IPS-15b (cell line): Measurements from ENCODE around the gene NFIX.

Source experiments
- H3K27me3 ChIP-seq: one replicate; pipeline ENCODE4 v1.6.1; 2013; ENCODE audit warnings: low read length; ENCODE audit not compliant: control insufficient read depth, insufficient read depth
- H3K36me3 ChIP-seq: one replicate; pipeline ENCODE4 v1.6.1; 2013; ENCODE audit warnings: low read length; ENCODE audit not compliant: control insufficient read depth, insufficient read depth
- H3K4me1 ChIP-seq: one replicate; pipeline ENCODE4 v1.6.1; 2013; ENCODE audit warnings: mild to moderate bottlenecking, low read length; ENCODE audit not compliant: control insufficient read depth, insufficient read depth
- H3K4me3 ChIP-seq: one replicate; pipeline ENCODE4 v1.5.1; 2013; ENCODE audit warnings: low read depth, low read length
- H3K9ac ChIP-seq: one replicate; pipeline ENCODE4 v1.6.1; 2013; ENCODE audit warnings: low read depth, mild to moderate bottlenecking, low read length
- H3K9me3 ChIP-seq: one replicate; pipeline ENCODE4 v1.6.1; 2013; ENCODE audit warnings: mild to moderate bottlenecking, low read length; ENCODE audit not compliant: control insufficient read depth, insufficient read depth

The NFIX gene

DNA sequence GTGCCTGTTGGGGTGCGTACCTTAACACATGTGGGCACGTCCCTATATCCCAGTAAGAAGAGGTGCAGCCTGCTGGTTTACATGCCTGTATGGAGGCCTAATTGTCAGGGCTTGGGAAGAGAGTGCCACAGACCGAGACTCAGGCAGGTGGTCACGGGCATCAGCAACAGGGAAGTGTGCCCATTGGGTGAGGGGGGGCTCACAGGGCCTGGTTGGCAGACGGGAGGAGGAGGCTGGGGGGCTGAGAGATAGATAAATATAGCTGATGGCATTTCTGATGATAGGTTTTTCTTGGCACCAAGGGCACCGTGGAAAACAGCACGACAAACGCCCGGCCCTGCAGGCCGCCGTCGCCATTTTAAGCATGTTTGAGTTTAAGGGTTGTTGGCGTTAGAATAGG lies 37.6 kb downstream of the NFIX start:
- Histone ChIP-seq H3K4me3 (no peak overlapping the region), H3K36me3 (no peaks in the 10 kb centered on the region), H3K27me3 (peaks cover 73% of the 10 kb centered on the region), H3K9ac (no peak overlapping the region), H3K9me3 (no peaks in the 10 kb centered on the region), H3K4me1 (peaks cover 2% of the 10 kb centered on the region)

DNA sequence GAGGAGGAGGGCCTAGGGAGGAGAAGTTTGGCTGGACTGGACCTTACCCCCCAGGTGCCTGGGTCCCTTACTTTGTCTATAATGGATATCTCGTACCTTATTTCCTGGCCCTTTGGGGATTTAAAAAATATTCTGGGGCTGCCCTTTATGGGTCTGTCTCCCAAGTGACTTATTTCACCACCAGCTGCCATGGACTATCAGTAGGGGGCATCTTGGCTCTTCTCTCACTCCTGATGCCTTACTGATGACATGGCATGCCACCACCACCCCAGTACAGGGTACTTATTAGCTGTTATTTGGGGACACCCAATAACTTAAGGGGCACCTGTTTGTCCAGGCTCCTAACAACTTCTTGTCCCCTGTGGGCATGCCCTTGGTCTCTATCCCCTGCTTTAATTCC lies 38.0 kb downstream of the NFIX start:
- Histone ChIP-seq H3K4me1 (peaks cover 2% of the 10 kb centered on the region), H3K27me3 (peaks cover 69% of the 10 kb centered on the region), H3K9me3 (no peaks in the 10 kb centered on the region)

DNA sequence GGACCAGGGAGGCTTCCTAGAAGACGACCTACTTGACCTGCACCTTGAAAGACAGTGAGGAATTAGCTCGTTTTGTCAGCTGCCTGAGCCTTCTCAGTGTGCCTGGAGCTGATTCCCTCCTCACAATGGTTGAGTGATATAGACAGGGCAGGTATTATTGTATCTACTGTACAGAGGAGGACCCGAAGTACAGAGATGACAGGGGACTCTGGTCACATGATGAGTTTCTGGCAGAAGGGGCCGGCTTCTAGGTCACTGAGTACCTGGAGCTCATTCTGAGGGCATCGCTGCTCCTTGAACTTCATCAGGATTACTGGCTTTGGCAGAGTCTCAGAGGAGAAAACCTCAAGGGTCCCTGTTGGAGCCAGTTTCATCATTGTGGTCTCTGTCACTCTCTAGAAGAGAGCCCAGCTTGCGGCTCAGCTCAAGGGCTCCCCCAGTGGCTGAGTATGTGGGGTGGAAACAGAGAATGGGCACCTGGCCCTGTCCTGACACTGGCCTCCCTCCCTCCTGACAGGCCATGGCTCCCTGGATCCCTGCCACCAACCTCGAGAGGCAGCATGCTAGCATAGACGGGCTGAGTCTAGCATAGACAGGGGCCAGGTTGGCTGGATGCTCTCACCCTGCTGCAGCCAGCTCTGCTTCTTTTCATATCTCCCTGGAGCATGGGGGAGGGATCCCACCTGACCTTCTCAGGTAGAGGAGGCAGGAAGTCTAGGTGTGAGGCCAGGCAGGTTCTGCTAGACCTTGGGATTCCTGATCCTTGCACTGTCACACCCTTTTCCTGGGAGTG lies 38.7 kb downstream of the NFIX start:
- H3K27me3 ChIP-seq = peaks cover 61% of the 10 kb centered on the region

More for the DNA sequence above, 38.0 kb downstream of the NFIX start:
- Histone ChIP-seq H3K4me3 (no peak overlapping the region), H3K9ac (no peak overlapping the region), H3K36me3 (no peaks in the 10 kb centered on the region)

DNA sequence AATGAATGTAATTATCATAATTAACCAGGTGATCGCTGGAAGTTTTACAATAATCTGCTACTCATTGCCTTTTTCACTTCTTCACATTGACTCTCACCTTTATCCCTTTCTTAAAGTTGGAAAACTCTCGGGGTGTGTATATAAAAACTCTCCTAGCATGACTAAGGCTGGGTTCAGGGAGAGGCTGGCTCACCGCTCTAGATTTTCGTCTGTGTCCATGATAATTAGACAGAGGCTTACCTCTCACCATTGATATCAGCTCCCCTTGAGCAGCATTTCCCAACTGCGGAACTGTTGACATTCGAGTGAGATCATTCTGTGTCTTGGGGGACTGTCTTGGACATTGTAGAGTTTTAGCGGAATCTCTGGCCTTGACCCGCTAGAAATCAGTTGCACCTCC lies 39.4 kb downstream of the NFIX start:
- Histone ChIP-seq H3K4me3 (no peak overlapping the region), H3K27me3 (peaks cover 57% of the 10 kb centered on the region), H3K4me1 (peaks cover 2% of the 10 kb centered on the region), H3K36me3 (no peaks in the 10 kb centered on the region), H3K9ac (no peak overlapping the region), H3K9me3 (no peaks in the 10 kb centered on the region)

More for the DNA sequence above, 38.7 kb downstream of the NFIX start:
- no peak overlapping the region for H3K9ac ChIP-seq
- no peaks in the 10 kb centered on the region for H3K9me3 ChIP-seq
- H3K36me3 ChIP-seq = no peaks in the 10 kb centered on the region
- H3K4me3 ChIP-seq = no peak overlapping the region
- H3K4me1 ChIP-seq = peaks cover 2% of the 10 kb centered on the region

DNA sequence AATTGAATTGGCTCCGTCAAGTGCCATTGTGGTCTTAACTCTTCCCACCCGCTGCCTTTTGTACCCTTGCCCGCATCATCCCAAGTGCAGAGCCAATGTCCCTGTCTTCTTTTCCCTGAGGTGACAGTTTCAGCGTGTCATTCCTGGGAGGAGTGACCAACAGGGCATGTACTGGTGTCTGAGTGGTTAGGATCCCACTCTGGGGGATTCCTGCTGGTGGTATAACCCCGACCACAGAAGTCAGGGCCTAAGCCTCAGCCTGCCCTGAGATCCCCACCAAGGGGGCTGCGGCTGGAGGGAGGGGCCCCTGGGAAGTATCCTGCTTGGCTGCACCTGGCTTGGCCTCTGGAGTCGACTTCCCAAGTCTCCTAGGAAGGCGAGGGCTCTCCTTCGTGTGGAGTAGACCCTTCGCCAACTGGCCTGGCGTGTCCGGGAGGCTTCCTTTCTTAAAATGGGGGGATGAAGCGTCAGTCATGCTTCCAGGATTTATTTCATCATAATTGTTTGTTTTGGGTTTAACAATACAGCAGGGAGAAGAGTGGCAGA lies 40.6 kb downstream of the NFIX start:
- Histone ChIP-seq H3K9ac (no peak overlapping the region), H3K36me3 (no peaks in the 10 kb centered on the region), H3K9me3 (no peaks in the 10 kb centered on the region), H3K4me1 (peaks cover 2% of the 10 kb centered on the region), H3K27me3 (peaks cover 54% of the 10 kb centered on the region), H3K4me3 (no peak overlapping the region)

DNA sequence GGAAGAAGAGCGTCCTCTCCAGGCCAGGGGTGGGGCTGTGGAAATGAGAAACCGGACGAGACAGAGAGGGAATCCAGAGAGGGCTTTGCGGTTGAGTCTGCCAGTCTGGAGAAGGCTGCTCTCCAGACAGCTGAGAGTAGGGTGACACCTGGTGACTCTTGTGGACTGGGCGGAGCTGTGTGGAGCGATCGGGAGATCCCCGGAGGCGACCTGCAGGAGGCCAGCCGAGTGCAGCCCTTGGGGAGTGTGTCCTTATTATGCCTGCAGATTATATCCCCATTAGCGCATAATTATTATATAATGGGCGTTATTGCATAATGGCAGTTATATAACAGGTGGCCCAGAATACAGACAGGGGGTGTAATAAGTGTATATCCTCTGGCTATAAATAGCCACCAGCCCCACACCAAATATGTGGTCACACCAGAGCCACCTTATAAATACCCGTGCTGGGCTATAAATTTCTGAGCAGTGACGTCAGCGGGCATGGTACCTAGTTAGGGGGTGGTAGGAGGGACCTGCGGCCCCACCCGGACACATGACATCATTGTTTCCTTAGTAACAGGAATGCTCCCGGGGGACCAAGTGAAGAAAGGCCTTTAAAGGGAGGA lies 41.2 kb downstream of the NFIX start:
- Histone ChIP-seq H3K27me3 (peaks cover 48% of the 10 kb centered on the region), H3K4me3 (no peak overlapping the region), H3K4me1 (peaks cover 2% of the 10 kb centered on the region), H3K36me3 (no peaks in the 10 kb centered on the region), H3K9me3 (no peaks in the 10 kb centered on the region), H3K9ac (no peak overlapping the region)

DNA sequence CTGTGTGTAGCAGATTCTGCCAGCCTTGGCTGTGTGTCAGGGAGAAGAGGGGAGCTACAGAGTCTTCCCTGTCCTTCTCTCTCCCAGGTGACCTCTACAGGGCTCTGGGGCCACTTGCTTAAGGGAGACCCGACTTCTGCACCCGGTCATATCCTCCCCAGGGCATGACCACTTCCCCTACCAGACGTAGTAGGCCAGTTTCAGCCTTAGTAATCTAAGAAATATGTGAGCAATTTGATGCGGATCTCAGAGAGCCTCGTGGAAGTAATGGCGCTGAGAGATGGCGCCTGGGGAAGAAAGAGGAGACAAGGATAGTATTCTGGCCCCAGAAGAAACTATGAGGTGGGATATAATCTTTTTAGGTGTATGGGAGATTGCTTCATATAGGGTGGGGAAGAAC lies 41.9 kb downstream of the NFIX start:
- Histone ChIP-seq H3K9me3 (no peaks in the 10 kb centered on the region), H3K9ac (no peak overlapping the region), H3K4me3 (no peak overlapping the region), H3K27me3 (peaks cover 43% of the 10 kb centered on the region), H3K36me3 (no peaks in the 10 kb centered on the region), H3K4me1 (peaks cover 2% of the 10 kb centered on the region)

DNA sequence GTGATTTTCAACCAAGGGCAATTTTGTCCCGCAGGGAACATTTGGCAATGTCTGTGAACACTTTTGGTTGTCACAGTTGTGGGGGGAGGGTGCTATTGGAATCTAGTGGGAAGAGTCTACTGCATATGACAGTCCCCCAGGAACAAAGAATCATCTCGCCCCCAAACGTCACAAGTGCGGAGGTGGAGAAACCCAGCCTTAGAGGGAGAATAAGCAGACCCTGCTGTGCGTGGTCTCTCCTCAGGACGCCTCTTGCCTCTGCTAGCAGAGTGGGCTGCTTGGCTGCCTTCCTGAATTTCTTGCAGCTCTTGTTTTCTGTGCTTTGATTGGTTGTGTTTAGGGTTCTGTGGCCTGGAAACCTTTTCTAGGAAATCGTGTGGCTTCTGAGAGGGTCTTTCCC lies 42.5 kb downstream of the NFIX start:
- no peaks in the 10 kb centered on the region for H3K9me3 ChIP-seq
- H3K36me3 ChIP-seq = no peaks in the 10 kb centered on the region
- H3K27me3 ChIP-seq = peaks cover 38% of the 10 kb centered on the region
- H3K9ac ChIP-seq = no peak overlapping the region
- H3K4me3 ChIP-seq = no peak overlapping the region
- peaks cover 2% of the 10 kb centered on the region for H3K4me1 ChIP-seq

DNA sequence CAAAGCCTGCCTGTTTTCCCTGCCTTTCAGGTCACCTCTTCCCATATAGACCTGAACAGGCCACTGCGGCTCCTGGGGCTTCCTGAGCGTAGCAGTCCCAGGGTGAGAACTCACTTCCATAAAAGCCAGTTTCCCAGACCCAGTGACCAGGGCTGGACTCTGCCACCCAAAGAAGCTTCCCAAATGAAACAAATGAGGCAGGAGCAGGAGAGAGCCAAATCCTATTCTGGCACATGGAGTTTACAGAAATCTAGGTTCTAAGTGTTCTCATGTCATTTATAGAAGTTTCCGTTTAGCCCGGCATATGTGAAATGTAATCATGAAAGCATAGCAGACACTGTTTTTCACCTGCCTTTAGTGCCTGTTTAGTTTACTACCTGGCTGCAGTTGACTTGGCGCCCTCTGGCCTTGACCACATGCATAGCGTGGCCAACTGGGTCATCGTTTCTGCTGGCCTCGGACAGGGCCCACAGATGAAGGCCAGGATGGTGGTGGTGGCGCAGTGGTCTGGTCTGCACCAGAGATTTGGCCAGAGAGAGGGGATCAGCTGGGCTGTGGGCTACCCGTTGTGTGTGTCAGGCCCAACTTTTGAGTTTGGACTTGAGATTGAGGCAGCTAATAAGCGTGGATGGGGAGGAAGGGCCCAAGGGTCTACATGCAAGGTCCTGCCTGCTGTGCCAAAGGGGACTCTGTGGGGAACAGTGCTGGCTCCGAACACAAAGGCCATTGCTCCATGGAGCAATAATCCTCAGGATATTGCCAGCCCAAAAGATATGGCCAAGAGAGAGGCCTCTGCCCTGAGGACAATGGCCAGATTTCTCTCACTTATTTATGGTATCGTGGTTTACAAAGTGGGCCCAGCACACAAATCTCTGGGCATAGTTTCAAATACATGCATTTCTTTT lies 43.3 kb downstream of the NFIX start:
- Histone ChIP-seq H3K9me3 (no peaks in the 10 kb centered on the region), H3K9ac (no peak overlapping the region), H3K4me3 (no peak overlapping the region), H3K36me3 (no peaks in the 10 kb centered on the region), H3K4me1 (peaks cover 2% of the 10 kb centered on the region), H3K27me3 (peaks cover 38% of the 10 kb centered on the region)

DNA sequence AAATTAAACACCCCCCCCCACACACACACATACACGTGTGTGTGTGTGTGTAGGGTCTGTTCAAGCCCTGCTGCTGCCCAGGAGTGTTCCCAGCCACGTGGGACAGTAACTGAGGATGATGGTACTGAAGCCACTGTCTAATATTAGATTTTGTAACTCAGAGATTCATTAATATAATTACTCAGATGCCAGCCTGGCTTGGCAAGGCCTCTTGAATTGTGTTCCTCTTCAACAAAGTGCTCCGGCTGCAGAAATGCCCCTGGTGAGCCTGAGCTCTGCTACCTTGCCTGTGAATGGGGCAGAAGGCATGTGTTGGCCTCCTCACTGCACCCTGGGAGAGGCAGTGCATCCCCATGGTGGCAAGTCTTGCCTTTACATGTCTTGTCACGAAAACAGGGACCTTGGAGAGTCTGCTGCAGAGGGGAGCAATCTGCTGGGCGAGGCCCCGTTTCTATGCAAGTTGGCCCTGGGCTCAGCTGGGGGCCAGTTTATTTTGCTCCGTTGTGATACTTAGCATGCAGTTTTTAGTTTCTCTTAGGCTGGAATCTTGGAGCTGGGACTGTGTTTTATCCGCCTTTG lies 44.0 kb downstream of the NFIX start:
- Histone ChIP-seq H3K9ac (no peak overlapping the region), H3K4me1 (peaks cover 2% of the 10 kb centered on the region), H3K4me3 (no peak overlapping the region), H3K36me3 (no peaks in the 10 kb centered on the region), H3K9me3 (no peaks in the 10 kb centered on the region), H3K27me3 (peaks cover 34% of the 10 kb centered on the region)

DNA sequence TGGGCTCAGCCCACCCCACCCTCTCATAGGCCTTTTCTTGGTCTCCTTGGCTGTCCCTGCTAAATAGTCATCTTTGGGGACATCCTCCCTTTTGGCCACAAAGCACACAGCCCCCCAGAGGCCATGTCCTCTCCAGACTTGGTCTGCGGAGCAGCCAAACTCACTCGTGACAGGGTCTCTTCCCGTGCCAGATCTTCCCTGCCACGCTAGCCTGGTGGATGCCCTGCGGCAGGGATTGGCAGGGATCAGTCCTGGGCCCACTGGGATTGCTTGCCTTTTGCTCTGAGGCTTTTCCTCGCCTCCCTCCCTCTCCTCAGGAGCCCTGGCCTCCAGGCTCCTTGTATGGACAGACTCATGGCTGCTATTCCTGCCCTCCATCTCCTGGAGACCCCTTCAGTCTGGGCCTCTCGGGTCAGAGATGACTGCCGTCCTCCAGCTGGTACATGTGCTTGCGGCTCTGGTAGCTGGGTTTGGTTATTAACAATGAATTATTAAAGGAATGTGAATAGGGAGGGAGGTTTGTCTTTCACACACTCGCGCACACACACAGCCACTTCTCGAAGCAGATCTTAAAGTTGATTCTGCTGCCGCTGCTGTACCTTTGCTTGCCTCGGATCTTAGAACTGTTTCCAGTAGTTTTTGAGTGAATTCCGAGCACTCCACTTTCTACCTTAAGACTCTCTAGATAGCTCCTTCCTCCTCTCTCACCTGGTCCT lies 45.1 kb downstream of the NFIX start:
- no peak overlapping the region for H3K4me3 ChIP-seq
- H3K9ac ChIP-seq = no peak overlapping the region
- peaks cover 2% of the 10 kb centered on the region for H3K4me1 ChIP-seq
- H3K27me3 ChIP-seq = peaks cover 40% of the 10 kb centered on the region
- no peaks in the 10 kb centered on the region for H3K36me3 ChIP-seq
- H3K9me3 ChIP-seq = no peaks in the 10 kb centered on the region
